NK-92 (cell line): ENCODE data around the gene CBR4.
"Not testable (repeated sequence)": the region's sequence is repeated elsewhere in the genome, so short reads cannot be mapped to it uniquely, and the experiment has no call there.

Experiments
- DNase-seq: peaks from one replicate; lab custom pipeline; 2025; ENCODE audit not compliant: unreplicated experiment; lab: John Stamatoyannopoulos, UW

Gene CBR4

DNA sequence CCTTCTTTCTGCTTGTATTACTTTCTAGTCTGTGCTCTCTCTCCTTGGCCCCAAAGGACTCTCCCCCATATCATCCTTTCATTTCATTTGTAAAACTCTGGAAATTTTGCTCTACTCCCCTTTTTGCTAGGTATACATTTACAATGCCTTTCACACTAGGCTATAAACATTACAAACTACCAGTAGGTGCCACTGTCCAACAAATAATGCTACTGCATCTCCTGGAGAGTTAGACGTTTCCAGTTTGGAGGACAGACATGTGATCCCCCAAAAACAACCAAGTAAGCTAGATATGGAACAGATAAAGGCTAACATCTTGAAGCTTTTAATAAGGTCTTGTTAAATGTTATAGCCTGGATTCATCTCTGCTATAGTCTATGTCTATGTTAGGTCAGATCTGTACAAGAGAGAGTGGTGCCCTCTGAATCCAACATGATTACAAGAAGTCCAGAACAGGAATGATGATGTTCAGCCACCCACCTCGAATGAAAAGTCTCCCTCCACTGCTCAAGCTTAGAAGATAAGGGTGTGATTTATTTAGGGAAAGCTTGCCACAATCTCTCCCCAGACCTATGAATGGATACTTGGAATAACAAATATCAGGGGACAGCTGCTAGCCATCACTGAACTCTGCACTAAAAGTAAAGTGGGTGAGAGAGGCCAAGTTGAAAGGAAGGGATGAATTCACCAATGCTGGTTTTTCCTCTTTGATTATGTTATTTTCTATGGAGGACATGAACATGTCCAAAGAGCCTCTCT is 14.3 kb downstream of the CBR4 start:
- DNase-seq: no peak

GRCh38 chr4:168994958-168995357 is 15.1 kb downstream of the CBR4 start:
- DNase-seq: no peak

GRCh38 chr4:168993714-168994510 is 16.1 kb downstream of the CBR4 start:
- no peak for DNase-seq

DNA sequence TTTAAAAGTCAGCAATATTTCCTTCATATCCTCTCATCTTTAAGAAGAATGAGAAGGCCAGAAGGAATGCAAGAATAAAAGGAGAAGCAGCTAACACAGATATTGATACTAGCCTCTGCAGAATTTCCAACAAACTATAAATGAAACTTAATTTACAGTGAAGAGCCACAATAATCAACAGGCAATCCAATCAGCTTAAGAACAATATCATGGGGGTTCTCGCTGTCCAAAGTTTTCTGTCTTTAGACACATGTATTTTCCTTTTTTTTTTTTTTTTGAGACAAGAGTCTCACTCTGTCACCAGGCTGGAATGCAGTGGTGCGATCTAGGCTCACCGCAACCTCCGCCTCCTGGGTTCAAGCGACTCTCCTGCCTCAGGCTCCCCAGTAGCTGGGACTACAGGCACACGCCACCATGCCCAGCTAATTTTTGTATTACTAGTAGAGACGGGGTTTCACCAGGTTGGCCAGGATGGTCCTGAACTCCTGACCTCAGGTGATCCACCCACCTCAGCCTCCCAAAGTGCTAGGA is 17.0 kb downstream of the CBR4 start:
- DNase-seq: not testable (repeated sequence)

- no peak for DNase-seq
Observed at GRCh38 chr4:168981942-168982341, 28.1 kb downstream of the CBR4 start.

GRCh38 chr4:168981460-168981859 is 28.6 kb downstream of the CBR4 start:
- no peak for DNase-seq

DNA sequence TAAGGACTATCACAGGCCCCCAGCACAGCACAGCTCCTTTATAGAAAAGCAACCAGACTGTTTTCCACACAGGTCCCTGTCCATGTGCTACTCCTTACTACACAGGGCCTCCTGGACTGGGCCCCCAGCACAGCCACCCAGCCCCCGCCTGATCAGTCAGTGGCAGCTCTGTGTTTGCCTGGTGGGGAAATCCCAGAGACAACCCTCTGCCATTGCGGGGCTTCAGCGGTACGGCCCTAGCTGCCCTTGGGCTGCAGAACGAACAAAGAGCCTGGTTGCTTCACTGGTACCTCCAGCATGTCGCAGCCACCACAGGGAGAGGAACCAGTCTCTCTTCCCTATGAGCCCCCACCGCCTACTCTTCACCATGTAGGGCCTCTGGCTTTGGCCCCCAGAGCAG is 30.7 kb downstream of the CBR4 start:
- no peak for DNase-seq

- no peak for DNase-seq
Observed at GRCh38 chr4:168978001-168978700, 31.9 kb downstream of the CBR4 start.

DNA sequence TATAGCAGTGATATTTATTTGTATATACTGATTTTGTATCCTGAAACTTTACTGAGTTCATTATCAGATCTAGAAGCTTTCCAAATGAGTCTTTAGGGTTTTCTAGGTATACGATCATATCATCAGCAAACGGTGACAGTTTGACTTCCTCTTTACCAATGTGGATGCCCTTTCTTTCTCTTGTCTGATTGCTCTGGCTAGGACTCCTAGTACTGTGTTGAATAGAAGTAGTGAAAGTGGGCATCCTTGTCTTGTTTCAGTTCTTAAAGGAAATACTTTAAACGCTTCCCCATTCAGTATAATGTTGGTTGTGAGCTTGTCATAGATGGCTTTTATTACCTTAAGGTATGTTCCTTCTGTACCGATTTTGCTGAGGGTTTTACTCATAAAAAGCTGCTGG is 37.5 kb downstream of the CBR4 start:
- no peak for DNase-seq

- no peak for DNase-seq
Observed at GRCh38 chr4:168960716-168961115, 49.3 kb downstream of the CBR4 start.

GRCh38 chr4:168955674-168956073 is 54.4 kb downstream of the CBR4 start:
- DNase-seq: no peak

DNA sequence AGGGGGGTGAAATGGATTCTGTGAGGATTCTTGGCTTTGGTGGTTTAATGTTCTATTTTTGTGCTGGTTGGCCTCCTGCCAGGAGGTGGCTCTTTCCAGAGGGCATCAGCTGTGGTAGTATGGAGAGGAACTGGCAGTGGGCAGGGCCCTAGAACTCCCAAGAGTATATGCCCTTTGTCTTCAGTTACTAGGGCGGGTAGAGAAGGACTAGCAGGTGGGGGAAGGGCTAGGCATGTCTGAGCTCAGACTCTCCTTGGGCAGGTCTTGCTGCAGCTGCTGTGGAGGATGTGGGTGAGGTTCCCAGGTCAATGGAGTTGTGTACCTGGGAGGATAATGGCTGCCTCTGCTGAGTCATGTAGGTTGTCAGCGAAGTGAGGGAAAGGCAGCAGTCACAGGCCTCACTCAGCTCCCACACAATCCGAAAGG is 57.2 kb downstream of the CBR4 start:
- not testable (repeated sequence) for DNase-seq

- DNase-seq: no peak
Observed at GRCh38 chr4:168945291-168945690, 64.8 kb downstream of the CBR4 start.

DNA sequence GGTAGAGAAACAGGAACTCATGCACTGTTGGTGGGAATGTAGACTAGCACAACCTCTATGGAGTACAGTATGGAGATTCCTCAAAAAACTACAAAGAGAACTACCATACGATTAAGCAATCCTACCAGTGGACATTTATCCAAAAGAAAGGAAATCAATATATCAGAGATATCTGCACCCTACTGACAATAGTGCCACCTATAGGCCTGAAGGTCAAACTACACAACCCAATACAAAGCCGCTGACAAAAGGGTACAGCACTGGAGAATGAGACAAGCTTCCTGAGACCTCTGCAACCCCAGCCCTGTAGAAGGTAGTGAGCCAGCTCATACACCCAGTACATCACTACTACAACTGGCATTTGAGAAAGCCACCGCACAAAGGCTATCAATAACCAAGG is 67.1 kb downstream of the CBR4 start:
- no peak for DNase-seq
